NCI-H748 (cell line): Measurements from ENCODE around the gene ZBTB46.

Experiments
- DNase-seq: peaks from one replicate; lab custom pipeline; 2025; ENCODE audit not compliant: unreplicated experiment; lab: John Stamatoyannopoulos, UW

Gene ZBTB46

GRCh38 chr20:63840405-63840828 lies 9.4 kb upstream of the ZBTB46 start:
- DNase-seq: no peak

GRCh38 chr20:63839620-63840019 lies 8.6 kb upstream of the ZBTB46 start:
- DNase-seq: no peak

DNA sequence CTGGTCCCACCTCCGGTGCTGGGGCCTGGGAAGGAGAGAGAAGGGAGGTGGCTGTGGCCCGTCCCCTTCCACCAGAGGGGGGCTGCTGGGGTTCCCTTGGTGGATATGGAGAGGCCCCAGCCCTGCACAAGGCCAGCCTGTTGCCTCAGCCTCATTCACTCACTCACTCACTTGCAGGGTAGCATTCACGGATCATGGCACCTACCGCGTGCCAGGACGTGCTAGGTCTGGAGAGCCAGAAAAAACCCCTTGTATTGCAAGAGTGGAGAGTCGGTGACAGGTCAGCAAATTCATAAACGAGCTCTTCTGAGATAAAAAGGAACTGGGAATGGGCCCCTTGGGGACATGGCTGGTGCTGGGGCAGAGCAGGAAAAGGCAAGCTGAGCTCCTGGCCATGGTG lies 6.4 kb upstream of the ZBTB46 start:
- no peak for DNase-seq

GRCh38 chr20:63836458-63837344 lies 5.6 kb upstream of the ZBTB46 start:
- no peak for DNase-seq

DNA sequence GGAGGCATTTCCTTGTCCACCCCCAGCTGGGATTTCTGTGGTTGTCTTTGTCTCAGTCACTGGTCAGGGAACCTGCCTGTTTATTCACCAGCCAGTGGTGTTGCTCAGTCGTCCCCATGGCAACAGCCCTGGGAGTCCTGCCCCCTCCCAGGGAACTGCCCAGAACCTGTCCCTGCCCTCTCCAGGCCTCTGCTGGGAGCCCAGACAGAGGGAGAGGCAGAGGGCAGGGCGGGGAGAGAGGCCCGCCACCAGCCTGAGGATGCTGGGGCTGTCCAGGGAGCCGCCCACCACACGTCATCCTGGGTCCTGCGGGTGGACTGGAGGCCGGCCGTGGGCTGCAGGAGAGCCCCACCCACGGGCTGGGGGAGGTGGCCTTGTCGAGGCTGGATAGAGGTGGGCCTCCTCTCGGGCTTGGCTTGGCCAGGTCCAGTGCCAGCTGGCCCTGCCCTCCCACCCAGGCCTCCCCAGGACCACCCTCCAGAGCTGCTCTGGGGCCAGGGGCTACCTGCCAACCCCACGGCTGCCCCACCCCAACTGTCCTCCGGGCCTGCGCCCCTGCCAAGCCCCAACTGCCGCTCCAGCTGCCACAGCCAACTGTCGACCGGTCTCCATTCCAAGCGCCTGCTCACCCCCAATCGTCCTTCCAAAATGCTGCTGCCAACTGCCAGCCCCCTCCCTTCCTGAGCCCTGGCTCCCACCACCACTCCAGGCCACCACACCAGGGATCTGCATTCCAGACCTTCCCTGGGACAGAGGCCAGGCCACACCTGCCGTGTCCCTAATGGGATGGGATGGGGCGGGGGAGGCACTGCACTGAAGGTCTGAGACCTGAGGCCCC lies 4.2 kb upstream of the ZBTB46 start:
- peak; percentile 84 for DNase-seq

DNA sequence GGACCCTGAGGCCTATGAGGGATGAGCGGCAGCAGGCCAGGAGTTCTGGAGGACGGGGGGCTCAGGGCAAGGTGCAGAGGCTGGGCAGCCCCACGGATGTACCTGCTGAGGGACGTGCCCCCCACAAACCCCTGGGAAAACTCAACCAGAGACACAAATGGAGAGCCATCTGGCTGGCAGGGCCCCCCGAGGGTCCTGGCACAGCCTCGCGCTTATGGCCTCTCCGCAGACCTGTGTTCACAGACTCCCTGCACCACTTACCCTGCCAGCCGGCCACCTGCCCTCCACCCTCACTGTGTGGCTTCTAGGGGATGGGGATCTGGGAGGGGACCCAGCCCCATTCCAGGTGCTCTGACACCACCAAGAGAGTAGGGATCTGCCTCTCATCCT lies 3.4 kb upstream of the ZBTB46 start:
- no peak for DNase-seq

DNA sequence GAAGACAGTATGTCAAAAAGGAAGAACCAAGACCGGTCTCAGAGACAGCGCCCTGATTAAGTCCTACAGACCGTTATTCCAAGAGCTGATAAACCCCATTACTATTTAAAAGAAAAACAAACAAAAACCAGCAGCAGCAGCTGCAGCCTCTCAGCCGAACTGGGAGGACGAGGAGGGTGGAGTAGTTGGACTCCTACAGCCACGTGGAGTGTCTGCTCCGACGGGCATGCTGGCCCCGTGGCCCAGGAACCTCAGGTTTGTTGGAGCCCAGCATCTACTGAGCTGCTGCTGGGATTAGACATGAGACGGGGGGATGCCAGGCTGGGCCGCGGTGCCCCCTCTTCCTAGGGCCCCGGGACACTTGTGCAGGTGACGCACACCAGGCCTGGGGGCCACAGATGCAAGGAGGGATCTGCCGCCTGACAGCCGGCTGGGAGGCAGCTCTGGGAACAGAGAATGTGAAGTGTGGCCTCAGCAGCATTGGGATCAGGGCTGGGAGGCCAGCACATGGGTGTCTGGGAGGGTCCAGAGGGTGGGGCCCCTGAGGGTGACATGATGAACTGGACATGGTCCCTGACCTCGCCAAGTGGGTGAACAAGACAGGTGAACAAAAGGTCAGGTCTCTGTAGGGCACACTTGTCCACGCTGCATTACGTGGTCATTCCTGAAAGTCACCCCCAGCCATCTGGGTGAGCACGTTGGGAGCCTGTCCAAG lies 2.9 kb upstream of the ZBTB46 start:
- DNase-seq: no peak

DNA sequence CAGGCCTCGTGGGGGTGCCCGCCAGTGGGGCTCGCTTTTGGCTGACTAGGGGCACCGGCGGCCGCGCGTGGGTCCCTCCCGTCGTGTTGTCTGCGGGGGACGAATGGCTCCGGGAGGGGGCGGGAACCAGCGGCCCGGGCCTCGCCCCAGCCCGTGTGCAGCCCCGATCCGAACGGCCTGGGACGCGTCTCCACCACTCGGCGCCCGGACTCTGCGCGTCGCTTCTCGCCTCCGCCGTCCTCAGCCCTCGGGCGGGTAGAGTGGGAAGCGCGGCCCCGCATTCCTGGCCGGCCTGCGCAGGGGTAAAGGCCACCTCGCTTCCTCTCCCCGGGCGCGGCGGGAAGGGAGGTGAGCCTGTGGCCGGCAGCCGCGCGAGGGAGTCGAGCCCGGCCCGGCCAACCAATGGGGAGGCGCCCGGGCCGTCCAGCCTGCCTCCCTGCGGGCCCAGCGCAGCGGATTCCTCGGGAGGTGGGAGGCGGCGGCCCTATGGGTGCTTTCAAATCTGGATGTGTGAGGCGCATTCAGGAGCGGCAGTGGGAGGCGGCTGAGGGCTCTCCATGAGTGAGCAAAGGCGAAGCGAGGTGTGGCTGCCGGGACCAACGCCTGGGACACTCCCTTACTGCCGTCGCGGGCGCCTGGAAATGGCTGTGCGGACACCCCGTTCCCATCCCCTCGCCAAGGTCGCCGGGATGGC lies 1.1 kb upstream of the ZBTB46 start:
- DNase-seq: peak; percentile 41

DNA sequence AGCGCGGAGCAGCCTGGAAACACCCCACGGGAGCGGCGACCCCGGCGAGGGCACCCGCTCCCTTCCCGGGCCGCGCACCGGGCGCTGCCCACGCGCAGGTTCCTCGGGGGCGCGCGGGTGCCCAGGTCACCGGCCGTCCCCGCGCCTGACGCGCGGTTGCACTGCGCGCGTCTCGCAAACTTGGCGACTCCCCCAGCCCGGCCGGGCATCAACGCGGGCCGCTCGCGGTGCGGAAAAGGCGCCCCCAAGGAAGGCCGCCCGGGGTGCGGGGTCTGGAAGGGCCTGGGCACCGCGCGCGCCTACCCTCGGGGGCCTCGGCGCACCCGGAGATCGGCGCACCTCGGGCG lies 555 bp upstream of the ZBTB46 start:
- DNase-seq: peak; percentile 23

- peak; percentile 32 for DNase-seq
Measured at GRCh38 chr20:63829945-63830835, 874 bp downstream of the ZBTB46 start.

DNA sequence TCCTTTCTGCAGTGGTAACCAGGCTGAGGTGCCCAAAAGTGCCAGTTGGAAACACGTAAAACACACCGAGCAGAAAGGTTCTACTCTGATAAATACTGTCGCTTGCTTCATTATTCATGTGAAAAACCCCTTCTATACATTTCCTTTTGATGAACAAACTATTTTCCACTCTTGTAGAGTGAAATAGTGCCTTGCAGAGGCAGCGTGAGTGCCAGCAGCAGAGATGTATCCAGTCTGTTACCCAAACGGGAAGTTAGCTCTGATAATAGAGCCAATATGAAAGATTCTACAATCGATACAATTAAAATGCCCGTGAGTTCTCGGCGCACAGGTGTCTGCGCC lies 1.5 kb downstream of the ZBTB46 start:
- DNase-seq: no peak

GRCh38 chr20:63828951-63829350 lies 2.1 kb downstream of the ZBTB46 start:
- DNase-seq: no peak

DNA sequence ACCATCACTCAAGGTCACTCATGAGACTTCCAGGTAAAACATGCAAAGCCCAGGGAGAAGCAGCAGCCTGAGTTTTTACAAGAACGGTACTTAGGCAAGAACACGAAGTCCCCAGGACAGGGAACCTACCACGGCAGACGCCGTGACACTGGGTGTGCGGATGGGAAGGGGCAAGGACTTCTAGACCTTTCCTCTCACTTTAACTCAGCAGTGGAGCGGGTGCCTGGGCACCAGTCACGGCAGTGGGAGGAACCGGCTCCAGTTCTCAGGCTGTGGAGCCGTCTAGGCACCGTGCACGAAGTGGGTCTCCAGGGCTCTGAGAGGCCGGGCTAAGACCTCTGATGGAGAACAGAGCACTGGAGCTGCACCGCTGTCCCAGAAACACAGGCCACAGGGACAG lies 2.5 kb downstream of the ZBTB46 start:
- DNase-seq: no peak

- DNase-seq: no peak
Measured at GRCh38 chr20:63828124-63828523, 2.9 kb downstream of the ZBTB46 start.

DNA sequence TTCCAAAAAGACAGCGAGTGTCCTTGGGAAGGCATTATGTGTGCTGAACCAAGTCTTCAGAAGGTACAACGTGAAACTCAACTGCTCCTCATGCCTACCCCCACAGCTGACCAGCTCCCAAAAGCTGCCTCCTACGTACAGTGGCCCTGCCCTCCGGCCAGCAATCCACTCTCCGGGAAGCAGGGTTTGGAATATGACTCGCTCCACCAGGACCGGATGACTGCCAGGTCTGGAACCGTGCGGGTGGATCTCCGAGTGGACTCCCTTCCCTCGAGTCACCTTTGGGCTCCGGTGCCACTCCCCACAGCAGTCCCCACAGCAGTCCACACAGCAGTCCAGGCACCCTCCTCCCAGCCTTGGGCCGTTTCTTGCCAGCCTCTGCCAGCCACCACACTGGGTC lies 4.3 kb downstream of the ZBTB46 start:
- no peak for DNase-seq

- DNase-seq: no peak
Measured at GRCh38 chr20:63825331-63826118, 5.5 kb downstream of the ZBTB46 start.

DNA sequence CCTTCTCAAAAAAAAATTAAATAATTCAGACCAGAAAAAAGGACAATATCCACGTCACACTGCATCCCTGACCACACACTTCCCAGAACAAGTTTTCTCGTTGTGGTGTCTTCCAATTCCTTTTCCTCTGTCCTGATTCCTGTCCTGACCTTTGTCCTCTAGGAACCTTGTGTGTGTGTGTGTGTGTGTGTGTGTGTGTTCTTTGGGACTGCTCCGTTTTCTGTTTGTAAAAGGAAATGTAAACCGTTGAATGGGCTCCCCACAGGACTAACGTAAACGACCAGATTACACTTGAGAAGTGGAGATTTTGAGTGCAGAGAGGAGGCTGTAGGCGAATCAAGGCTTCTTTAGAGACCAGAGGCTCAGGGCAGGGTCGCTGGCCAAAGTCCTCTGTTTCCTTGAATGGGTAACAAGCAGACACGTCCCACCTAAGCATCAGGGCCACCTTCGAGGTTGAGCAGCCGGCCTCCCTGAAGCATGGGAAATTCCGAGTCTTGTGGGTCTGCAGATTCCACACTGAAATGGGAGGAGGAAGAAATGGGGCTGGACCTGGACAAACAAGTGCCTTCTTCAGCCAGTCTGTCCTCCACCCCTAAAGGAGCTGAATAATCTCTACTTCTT lies 7.3 kb downstream of the ZBTB46 start:
- no peak for DNase-seq

DNA sequence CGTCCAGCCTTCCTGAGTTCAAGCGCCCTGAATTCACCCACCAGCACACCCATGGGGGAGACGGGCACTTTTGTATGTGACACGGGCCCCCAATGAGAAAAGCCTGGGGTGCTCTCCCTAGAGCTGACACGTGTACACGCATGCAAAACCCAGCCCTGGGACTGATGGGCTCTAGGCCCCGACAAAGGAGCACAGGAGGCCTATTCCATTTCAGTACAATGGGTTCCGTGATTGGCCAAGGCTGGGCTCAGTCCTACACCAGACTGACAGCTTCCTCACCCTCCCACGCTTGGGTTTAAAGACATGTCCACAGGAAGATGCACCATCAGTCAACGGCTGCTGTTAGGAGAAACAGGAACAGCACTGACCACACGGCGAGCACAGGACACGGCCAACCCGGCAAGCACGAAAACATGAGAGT lies 8.8 kb downstream of the ZBTB46 start:
- no peak for DNase-seq

DNA sequence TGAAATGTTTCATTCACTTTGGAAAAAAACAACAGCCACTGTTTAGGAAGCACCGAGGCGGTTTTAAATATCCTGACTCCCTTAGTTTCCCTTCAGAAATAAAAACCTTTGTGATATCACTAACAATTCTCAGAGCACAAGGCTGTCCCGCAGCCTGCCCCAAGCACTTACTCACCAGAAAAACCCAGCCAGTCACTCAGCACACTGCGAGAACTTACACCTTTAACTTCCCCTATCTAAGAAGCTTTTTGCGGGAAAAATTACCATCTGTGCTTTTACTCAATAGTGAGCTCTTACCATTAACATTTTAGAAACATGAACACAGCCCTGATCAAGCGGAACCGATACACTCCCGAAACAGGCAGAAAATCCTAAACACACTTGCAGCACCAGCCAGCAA lies 9.3 kb downstream of the ZBTB46 start:
- DNase-seq: no peak
